Adrenal gland (tissue), 5 donors: ENCODE results near the gene LCK.

ENCODE experiments used
- CTCF ChIP-seq, 6 experiments: fragments of 450-650 bp in 4 of 6; fragments of 200-600 bp in 2 of 6; sonication (generic) in 1 of 6; IDR thresholded peaks; 1 replicate in 5 of 6; 2 replicates in 1 of 6; pipeline versions ENCODE4 v1.5.1 to v1.8.0; 2016 to 2021; ENCODE audit warnings: antibody characterized with exemption in 6 of 6, mild to moderate bottlenecking in 2 of 6, moderate library complexity in 1 of 6
- POLR2A ChIP-seq, 2 donors: fragments of 450-650 bp; IDR thresholded peaks; one replicate each; pipeline ENCODE4 v1.6.1; 2017; ENCODE audit warnings: antibody characterized with exemption in 2 of 2, mild to moderate bottlenecking in 2 of 2, moderate library complexity in 1 of 2
- donor health status: DM: no; HTN: no; CAD: no.

- no peak for TF ChIP-seq CTCF (IDR thresholded peaks at IDR 0.05)
- no peak for TF ChIP-seq POLR2A (IDR thresholded peaks at IDR 0.05)
Observed at GRCh38 chr1:32303358-32303757, 52.3 kb downstream of the LCK start.
